Skin epidermis (tissue), 12 donors: ENCODE data around the gene PFAS.

Experiments used
- H3K27ac ChIP-seq, 21 experiments: fragments of 200-600 bp; sonication (generic) in 11 of 21; one replicate each; pipeline ENCODE4 v1.5.0; 2020; ENCODE audit warnings: mild to moderate bottlenecking in 3 of 21, inconsistent platforms in 2 of 21, moderate library complexity in 2 of 21
- H3K4me3 ChIP-seq, 7 experiments: fragments of 200-600 bp; sonication (generic) in 2 of 7; one replicate each; pipeline ENCODE4 v1.5.0; 2020; ENCODE audit warnings: inconsistent platforms in 2 of 7, mild to moderate bottlenecking in 2 of 7, moderate library complexity in 1 of 7

Gene PFAS

GRCh38 chr17:8257801-8258200, 8.7 kb downstream of the PFAS start:
- Histone ChIP-seq H3K27ac (no peak overlapping the region), H3K4me3 (no peak overlapping the region)

- Histone ChIP-seq H3K27ac (no peak overlapping the region), H3K4me3 (no peak overlapping the region)
Observed at GRCh38 chr17:8264320-8264719, 15.2 kb downstream of the PFAS start.

GRCh38 chr17:8264836-8265542, 15.9 kb downstream of the PFAS start:
- Histone ChIP-seq H3K27ac (no peak overlapping the region), H3K4me3 (no peak overlapping the region)

- Histone ChIP-seq H3K27ac (no peak overlapping the region), H3K4me3 (no peak overlapping the region)
Observed at GRCh38 chr17:8266648-8267479, 17.8 kb downstream of the PFAS start.

- Histone ChIP-seq H3K27ac (no peak overlapping the region), H3K4me3 (no peak overlapping the region)
Observed at GRCh38 chr17:8267480-8268147, 18.5 kb downstream of the PFAS start.

- no peak overlapping the region for H3K27ac ChIP-seq
- no peak overlapping the region for H3K4me3 ChIP-seq
Observed at GRCh38 chr17:8268550-8269298, 19.6 kb downstream of the PFAS start.

- no peak overlapping the region for H3K4me3 ChIP-seq
Observed at GRCh38 chr17:8272421-8272820, 23.3 kb downstream of the PFAS start.

GRCh38 chr17:8273884-8274444, 24.9 kb downstream of the PFAS start:
- Histone ChIP-seq H3K27ac (no peak overlapping the region), H3K4me3 (no peak overlapping the region)

More at GRCh38 chr17:8272421-8272820, 23.3 kb downstream of the PFAS start:
- H3K27ac ChIP-seq, result no peak overlapping the region

- Histone ChIP-seq H3K27ac (no peak overlapping the region), H3K4me3 (no peak overlapping the region)
Observed at GRCh38 chr17:8274816-8275215, 25.7 kb downstream of the PFAS start.

GRCh38 chr17:8275421-8276290, 26.6 kb downstream of the PFAS start:
- H3K4me3 ChIP-seq, result no peak overlapping the region
- no peak overlapping the region for H3K27ac ChIP-seq

GRCh38 chr17:8277317-8277716, 28.2 kb downstream of the PFAS start:
- no peak overlapping the region for H3K27ac ChIP-seq

GRCh38 chr17:8282345-8282744, 33.3 kb downstream of the PFAS start:
- no peak overlapping the region for H3K4me3 ChIP-seq
- no peak overlapping the region for H3K27ac ChIP-seq

More at GRCh38 chr17:8277317-8277716, 28.2 kb downstream of the PFAS start:
- no peak overlapping the region for H3K4me3 ChIP-seq

- Histone ChIP-seq H3K4me3 (no peak overlapping the region), H3K27ac (no peak overlapping the region)
Observed at GRCh38 chr17:8283356-8283755, 34.3 kb downstream of the PFAS start.

GRCh38 chr17:8284126-8284525, 35.0 kb downstream of the PFAS start:
- Histone ChIP-seq H3K4me3 (no peak overlapping the region), H3K27ac (no peak overlapping the region)

GRCh38 chr17:8285270-8286181, 36.4 kb downstream of the PFAS start:
- no peak overlapping the region for H3K27ac ChIP-seq
- H3K4me3 ChIP-seq, result no peak overlapping the region

- Histone ChIP-seq H3K27ac (peak overlapping the region in 20 of 21 experiments; percentile 83 to 95 (median 90)), H3K4me3 (peak overlapping the region; percentile 63 to 90 (median 71))
Observed at GRCh38 chr17:8287651-8288335, 38.7 kb downstream of the PFAS start.
